Nephron progenitor cell (in vitro differentiated cells): ENCODE results near the gene FGB.
A peak's percentile ranks its signal among the peaks of the same experiment; 100 is the strongest.

Source experiments
- DNase-seq: peaks from one replicate; pipeline ENCODE4 v3.0.0; 2021
- H3K27ac Mint-ChIP-seq: 2 replicates; pipeline ENCODE4 v1.8.0; 2021; ENCODE audit warnings: mild to moderate bottlenecking, moderate library complexity, mixed read lengths
- H3K27me3 Mint-ChIP-seq: 2 replicates; pipeline ENCODE4 v1.8.0; 2021; ENCODE audit warnings: mild to moderate bottlenecking, low read depth, mixed read lengths; ENCODE audit not compliant: poor library complexity
- H3K36me3 Mint-ChIP-seq: 2 replicates; pipeline ENCODE4 v1.8.0; 2021; ENCODE audit warnings: low read depth, mixed read lengths
- H3K4me1 Mint-ChIP-seq: 2 replicates; pipeline ENCODE4 v1.8.0; 2021; ENCODE audit warnings: mixed read lengths
- H3K4me3 Mint-ChIP-seq: 2 replicates; pipeline ENCODE4 v1.8.0; 2021; ENCODE audit warnings: mild to moderate bottlenecking, moderate library complexity, mixed read lengths
- H3K9me3 Mint-ChIP-seq: 2 replicates; pipeline ENCODE4 v1.8.0; 2021; ENCODE audit warnings: mild to moderate bottlenecking, moderate library complexity, mixed read lengths
- CTCF ChIP-seq: fragments of 200-600 bp; sonication (generic); IDR thresholded peaks from 2 replicates; pipeline ENCODE4 v1.5.0; 2021; ENCODE audit warnings: antibody characterized with exemption

Gene FGB

DNA sequence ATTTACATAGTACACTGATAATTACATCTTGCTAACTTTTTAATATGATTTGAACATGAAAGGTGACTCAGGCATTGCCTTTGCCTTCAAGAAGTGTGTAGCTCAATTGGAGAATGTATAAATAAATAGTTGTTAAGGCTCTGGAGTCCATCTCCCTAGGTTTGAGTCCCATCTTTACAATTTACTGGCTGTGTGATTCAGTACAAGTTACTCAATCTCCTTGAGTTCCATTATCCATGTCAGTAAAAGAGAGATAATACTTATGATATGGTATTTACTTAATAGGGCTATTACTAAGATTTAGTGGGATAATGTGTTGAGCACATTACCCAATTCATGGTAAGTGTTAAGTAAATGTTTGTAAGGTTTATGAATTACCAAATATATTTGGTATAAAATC is 51.5 kb downstream of the FGB start:
- no peak for DNase-seq
- TF ChIP-seq CTCF, result no peak
- H3K4me1 Mint-ChIP-seq, result no peaks in the 10 kb centered on the region
- H3K36me3 Mint-ChIP-seq, result no peaks in the 10 kb centered on the region
- no peak overlapping the region for H3K4me3 Mint-ChIP-seq
- H3K27me3 Mint-ChIP-seq, result no peaks in the 10 kb centered on the region
- no peaks in the 10 kb centered on the region for H3K9me3 Mint-ChIP-seq
- no peak overlapping the region for H3K27ac Mint-ChIP-seq

- H3K4me1 Mint-ChIP-seq, result no peaks in the 10 kb centered on the region
Observed at GRCh38 chr4:154615211-154615610, 52.4 kb downstream of the FGB start.

GRCh38 chr4:154616287-154616686 is 53.5 kb downstream of the FGB start:
- DNase-seq, result no peak
- Mint-ChIP-seq H3K27me3 (peaks cover 3% of the 10 kb centered on the region), H3K4me1 (no peaks in the 10 kb centered on the region), H3K4me3 (no peak overlapping the region), H3K27ac (no peak overlapping the region), H3K36me3 (no peaks in the 10 kb centered on the region), H3K9me3 (no peaks in the 10 kb centered on the region)
- TF ChIP-seq CTCF, result no peak

More at GRCh38 chr4:154615211-154615610, 52.4 kb downstream of the FGB start:
- DNase-seq, result no peak
- no peak for TF ChIP-seq CTCF
- no peaks in the 10 kb centered on the region for H3K27me3 Mint-ChIP-seq
- H3K9me3 Mint-ChIP-seq, result no peaks in the 10 kb centered on the region
- H3K4me3 Mint-ChIP-seq, result no peak overlapping the region
- H3K27ac Mint-ChIP-seq, result no peak overlapping the region
- no peaks in the 10 kb centered on the region for H3K36me3 Mint-ChIP-seq

DNA sequence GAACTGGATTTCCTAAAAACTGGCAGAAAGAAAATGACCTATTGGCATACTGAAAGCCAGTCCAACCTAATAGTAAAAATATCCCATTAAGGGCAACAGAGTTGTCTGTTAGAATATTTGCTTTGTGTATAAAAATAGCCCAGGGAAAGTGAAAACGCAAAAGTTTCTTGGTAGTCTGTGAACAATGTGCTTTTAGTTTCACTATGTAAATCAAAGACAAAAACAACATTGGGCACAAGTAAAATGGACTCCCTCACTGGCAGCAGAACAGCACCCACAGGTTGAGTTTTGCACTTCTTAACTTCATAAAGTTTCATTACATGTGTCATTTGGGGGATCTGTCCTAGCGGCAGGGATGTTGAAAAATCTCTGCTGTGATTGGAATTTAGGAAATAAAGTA is 53.9 kb downstream of the FGB start:
- no peak for DNase-seq
- no peaks in the 10 kb centered on the region for H3K9me3 Mint-ChIP-seq
- peaks cover 3% of the 10 kb centered on the region for H3K27me3 Mint-ChIP-seq
- no peak for TF ChIP-seq CTCF
- no peaks in the 10 kb centered on the region for H3K36me3 Mint-ChIP-seq
- no peak overlapping the region for H3K4me3 Mint-ChIP-seq
- H3K27ac Mint-ChIP-seq, result no peak overlapping the region
- H3K4me1 Mint-ChIP-seq, result no peaks in the 10 kb centered on the region

DNA sequence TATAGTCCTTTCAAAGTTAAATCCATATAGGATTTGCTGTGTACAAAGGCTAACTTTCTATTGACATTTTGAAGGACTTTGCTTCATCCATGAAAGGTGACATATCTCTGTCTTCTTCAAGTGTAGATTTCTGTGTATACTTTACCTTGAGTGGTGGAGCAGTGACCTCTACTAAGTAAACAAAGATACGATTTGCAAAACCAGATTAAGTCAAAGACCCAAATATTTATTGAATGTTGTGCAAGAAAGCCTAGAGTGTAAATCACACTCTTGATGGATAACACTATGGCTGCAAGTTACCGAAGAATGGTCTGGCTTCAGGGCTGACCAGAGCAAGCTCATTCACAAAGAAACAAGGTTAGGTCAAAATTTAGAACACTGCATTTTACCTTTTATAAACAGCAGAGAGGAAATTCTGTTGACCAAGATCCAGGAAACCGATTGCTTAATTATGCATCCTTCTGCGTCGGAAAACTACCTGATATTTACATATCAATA is 55.1 kb downstream of the FGB start:
- TF ChIP-seq CTCF, result no peak
- H3K4me3 Mint-ChIP-seq, result no peak overlapping the region
- no peaks in the 10 kb centered on the region for H3K4me1 Mint-ChIP-seq
- H3K9me3 Mint-ChIP-seq, result no peaks in the 10 kb centered on the region
- H3K27me3 Mint-ChIP-seq, result peaks cover 10% of the 10 kb centered on the region
- DNase-seq, result no peak
- H3K27ac Mint-ChIP-seq, result no peak overlapping the region
- no peaks in the 10 kb centered on the region for H3K36me3 Mint-ChIP-seq

- Mint-ChIP-seq H3K27ac (no peak overlapping the region), H3K9me3 (no peaks in the 10 kb centered on the region), H3K27me3 (peaks cover 12% of the 10 kb centered on the region), H3K4me3 (no peak overlapping the region), H3K36me3 (no peaks in the 10 kb centered on the region), H3K4me1 (no peaks in the 10 kb centered on the region)
- TF ChIP-seq CTCF, result peak; percentile 61
- DNase-seq, result peak; percentile 38
Observed at GRCh38 chr4:154618708-154619315, 56.0 kb downstream of the FGB start.
